HG02938 (cell line): ENCODE measurements around the gene SPC24.
"Not testable (repeated sequence)": the region's sequence is repeated elsewhere in the genome, so short reads cannot be mapped to it uniquely, and the experiment has no call there.

ENCODE experiments used
- ATAC-seq: cut with Tn5 transposase; IDR thresholded peaks from one replicate; pipeline ENCODE4 v1.9.1; 2021; ENCODE audit warnings: mild to moderate bottlenecking, moderate library complexity; ENCODE audit not compliant: unreplicated experiment

The SPC24 gene

DNA sequence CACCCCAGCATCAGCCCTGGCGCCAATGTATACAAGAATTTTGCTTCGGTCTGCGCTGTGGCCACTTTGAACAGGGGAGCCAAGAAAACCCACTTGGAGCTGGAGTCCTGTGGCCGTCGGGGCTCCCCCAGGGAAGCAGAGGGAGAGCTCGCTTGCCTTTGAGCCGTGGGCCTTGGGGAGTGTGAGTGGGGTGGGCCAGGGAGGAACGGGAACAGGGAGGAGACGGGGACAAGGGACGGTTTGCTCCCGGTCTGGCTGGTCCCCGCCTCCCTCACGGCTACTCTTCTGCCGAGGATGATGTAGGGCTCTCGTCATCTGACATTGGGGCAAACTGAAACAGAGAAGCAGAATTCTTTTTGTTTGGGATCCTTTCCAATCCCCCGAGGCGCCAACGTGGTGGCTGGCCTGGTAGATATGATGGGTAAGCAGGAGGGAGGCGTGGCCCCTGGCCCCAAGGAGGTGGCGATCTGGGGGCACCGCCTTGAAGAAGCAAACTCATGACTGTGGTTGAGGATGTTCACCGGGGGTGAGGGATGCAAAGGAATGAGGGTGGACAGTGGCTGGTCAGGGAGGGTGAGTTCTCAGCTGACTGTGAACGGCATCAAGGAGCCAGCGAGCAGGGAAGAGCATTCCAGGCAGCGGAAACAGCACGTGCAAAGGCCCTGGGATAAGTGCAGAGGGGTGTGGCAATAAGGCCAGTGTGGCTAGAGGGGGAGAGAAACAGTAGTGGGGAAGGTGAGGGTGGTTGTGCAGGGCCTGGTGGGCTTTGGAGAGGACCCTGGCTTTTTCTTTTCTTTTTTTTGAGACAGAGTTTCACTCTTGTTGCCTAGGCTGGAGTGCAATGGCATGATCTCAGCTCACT lies 10.9 kb upstream of the SPC24 start:
- ATAC-seq, result no peak

GRCh38 chr19:11165486-11166030 lies 10.0 kb upstream of the SPC24 start:
- ATAC-seq, result no peak

DNA sequence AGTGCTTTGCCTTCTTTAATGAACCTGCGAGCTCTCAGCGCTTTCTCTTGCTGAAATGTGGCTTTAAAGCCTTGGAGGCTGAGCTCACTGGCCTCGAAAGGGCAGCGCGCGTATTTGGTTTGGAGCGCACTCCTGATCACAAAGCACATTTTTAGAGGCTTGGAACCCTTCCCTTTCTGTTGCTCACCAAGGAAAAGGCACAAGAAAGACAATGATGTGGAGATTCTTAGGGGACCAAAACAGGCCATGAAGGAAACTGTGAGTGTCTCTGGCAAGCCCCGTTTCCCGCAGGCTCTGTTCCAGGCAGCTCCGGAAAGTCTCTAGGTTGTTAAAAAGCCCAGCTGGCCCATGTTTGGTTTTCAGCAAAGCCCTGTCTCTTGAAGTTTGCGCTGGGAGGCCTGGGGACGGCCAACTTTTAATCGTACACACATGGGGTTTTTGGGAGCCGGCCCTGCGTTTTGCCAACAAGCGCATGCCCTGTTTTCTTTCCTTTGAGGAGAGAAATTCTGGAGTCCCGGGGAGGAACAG lies 9.4 kb upstream of the SPC24 start:
- no peak for ATAC-seq

DNA sequence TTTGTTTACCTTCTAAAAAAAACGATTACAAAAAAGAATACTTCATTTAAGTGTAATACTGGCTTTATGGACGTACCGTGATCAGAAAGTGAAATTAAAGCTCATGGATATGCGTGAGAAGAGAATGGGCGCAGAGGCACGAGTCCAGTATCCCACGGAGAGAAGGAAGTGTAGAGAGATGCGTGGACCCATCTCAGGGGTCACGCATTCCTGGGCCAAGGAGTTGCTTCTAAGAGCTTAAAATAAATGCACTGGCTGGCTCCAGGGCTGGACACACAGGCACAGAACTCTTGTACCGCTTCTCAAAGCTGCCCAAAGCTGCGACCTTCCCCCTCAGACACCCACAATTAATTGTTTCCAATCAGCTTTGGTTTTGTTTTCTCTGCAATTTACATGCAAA lies 8.7 kb upstream of the SPC24 start:
- ATAC-seq, result no peak

DNA sequence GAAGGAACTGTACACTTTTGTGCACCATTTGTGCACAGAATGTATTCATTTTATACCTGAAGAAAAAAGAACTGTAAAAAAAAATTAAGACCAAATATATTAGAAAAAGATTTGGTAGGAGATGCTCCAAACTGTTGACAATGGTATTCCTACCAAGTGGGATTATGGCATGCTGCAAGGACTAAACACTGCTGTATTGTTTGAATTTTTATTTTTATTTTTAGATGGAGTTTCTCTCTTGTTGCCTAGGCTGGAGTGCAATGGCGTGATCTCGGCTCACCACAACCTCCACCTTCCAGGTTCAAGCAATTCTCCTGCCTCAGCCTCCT lies 4.8 kb upstream of the SPC24 start:
- not testable (repeated sequence) for ATAC-seq

DNA sequence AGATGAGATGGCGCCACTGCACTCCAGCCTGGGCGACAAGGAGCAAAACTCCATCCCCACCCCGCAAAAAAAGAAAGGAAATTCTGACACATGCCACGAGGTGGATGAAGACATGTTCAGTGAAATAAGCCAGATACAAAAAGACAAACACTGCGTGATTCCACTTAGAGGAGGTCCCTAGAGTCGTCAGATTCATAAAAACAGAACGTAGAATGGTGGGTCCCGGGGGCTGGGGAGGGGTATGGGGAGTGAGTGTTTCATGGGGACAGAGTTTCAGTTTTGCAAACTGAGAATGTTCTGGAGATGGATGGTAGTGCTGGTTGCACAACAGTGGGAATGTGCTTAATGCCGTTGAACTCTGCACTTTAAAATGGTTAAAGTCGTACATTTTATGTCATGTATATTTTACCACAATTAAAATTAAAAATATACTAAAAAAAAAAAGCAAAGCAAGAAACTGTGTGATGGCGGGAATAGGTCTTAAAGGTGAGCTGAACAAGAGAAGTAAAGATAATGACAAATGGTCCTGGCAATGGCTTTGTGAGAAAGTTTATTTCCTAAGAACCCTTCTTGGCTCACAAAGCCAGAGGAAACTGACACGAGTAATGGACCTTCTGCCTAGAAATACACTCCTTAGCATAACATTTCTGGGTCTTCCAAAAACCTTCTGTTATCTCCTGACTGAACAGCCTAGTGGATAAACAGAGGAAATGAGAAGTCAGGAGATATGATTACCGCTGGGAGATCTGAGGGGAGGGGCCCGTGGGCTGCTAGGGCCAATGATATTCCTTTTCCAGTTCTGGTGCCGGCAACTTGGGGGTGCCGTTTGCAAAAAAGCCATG lies 4.2 kb upstream of the SPC24 start:
- no peak for ATAC-seq

GRCh38 chr19:11154683-11155047 lies 917 bp downstream of the SPC24 start:
- no peak for ATAC-seq

DNA sequence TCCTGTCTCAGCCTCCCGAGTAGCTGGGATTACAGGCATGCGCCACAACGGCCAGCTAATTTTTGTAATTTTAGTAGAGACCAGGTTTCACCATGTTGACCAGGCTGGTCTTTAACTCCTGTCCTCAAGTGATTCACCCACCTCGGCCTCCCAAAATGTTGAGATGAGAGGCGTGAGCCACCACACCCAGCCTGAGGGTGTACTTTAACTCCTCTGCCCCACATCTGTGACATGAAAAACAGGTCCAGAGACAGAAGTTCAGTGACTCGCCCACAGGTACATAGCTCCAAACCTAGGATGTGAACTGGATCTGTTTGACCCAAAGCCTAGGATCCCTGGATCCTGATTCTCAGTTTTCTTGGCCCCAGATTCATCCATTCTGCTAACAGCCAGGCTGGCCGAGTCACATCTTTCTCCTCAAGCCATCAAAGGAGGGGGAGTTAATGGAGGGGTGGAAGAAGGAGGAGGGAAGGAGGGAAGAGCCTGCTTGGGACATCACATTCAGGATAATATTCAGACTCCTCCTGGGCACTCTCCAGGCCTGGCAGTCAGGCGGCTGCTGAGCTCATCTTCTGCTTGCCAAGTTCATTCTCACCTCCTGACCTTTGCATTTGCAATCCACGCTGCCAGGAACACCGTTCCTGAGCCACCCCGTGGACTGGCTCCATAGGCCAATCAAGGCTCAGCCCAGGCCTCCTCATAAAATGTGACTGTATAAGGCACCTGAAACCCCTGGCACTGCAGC lies 3.1 kb downstream of the SPC24 start:
- ATAC-seq, result no peak

GRCh38 chr19:11151181-11151580 lies 4.4 kb downstream of the SPC24 start:
- no peak for ATAC-seq

GRCh38 chr19:11148001-11148400 lies 7.6 kb downstream of the SPC24 start:
- ATAC-seq, result no peak

DNA sequence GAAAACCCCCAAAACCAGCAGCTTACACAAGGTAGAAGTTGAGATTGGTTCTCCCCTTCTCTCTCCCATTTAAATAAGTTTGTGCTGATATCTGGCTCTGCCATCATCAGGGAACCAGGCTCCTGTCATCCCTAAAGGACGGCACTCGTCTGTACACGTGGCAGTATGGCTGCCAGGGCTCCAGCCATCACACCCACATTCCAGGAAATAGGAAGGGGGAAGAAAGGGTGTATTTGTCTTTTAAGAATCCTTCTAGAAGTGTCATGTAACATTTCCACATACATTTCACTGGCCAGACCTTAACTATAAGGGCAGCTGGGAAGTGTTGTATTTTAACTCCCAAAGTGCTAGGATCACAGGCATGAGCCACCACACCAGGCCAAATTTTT lies 10.1 kb downstream of the SPC24 start:
- no peak for ATAC-seq

DNA sequence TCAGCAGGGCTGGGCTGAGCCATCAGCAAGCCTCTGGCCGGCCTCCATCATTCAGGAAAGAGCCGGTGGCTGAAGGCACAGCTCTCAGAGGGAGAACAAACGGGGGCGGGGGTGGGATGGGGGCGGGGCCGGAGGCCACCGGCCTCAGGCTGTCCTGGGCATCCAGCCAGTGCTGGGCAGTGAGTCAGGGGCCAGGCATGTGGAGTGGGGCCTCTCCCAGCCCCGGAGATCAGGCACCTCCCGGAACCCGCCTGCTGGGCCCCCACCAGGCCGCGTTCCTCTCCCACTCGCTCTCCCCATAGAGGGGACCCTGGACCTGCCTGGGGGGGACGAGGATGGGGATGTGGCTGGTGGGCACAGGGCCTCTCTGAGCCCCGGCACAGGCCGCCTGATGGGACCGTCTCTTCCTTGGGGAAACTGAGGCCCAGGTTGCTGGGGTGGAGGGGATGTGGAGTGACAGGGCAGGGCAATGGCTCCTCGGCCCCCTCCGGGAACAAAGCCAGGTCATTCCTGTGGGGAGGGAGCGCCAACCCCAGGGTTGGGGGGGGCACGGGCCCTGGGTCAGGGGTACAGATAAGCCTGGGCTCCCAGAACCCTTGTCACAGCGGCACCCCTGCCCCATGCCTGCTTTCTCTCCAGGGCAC lies 12.9 kb downstream of the SPC24 start:
- ATAC-seq, result no peak

DNA sequence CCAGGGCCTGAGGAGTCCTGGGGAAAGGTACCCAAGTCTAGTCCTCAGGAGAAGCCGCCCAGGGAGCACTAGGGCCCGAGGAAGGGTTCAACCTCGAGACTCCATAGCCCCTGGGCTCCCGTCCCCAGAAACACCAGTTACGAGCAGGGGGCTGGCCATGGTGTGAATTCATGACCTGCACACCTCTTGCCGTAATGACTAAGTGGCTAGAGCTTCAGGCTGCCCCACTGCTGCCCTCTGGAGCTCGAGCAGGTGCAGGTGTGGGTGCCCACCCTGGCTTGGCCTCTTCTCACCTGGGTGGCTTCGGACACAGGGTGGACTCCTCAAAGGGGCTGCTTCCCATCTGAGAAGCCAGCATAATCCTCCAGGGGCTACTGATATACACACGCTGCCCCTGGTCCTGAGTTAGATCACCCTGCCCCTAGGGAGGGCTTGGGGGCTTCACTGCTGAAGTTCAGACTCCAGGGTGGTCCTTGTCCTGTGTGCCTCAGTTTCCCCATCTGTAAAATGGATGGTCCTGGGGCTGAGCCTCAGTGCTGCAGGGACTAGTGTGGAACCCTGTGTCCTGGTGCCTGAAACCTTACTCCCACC lies 13.6 kb downstream of the SPC24 start:
- ATAC-seq, result no peak

- no peak for ATAC-seq
These were observed 14.7 kb downstream of the SPC24 start for GRCh38 chr19:11140896-11141295.

- not testable (repeated sequence) for ATAC-seq
These were observed 15.5 kb downstream of the SPC24 start for GRCh38 chr19:11140023-11140538.

GRCh38 chr19:11138601-11139300 lies 16.8 kb downstream of the SPC24 start:
- no peak for ATAC-seq

DNA sequence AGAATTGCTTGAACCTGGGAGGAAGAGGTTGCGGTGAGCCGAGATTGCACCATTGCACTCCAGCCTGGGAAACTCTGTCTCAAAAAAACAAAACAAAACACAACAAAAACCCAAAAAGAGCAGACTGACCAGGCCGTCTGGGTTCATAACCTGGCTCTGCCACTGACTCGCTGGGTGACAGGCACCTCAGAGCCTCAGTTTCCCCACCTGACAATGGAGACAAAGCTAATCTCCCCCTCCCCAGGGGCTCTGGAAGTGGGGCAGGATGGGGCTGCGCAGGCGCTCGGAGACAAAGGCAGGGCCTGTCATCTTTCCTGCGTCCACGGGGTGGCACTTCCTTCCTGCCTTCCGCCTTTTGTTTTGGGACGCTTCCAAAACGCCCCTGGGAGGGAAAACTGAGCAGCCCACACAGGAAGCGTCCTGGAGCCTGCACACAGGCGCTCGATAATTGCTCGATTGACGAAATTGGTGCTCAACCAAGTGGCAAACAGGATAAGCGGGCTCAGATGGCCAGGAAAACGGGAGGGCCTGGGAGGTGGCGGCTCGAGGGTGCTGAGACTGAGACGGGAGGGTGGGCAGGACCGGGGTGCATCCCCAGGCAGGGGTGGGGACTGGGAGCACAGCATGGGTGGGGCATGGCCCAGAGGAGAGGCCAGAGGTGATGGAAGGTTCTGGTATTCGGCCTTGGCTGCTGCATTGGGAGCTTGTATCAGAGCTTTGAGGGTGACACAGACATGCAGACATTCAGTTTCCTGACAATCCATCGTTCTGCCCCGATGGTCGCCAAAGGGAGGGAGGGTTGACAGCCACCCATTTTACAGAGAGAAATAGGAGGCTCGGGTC lies 17.8 kb downstream of the SPC24 start:
- no peak for ATAC-seq

DNA sequence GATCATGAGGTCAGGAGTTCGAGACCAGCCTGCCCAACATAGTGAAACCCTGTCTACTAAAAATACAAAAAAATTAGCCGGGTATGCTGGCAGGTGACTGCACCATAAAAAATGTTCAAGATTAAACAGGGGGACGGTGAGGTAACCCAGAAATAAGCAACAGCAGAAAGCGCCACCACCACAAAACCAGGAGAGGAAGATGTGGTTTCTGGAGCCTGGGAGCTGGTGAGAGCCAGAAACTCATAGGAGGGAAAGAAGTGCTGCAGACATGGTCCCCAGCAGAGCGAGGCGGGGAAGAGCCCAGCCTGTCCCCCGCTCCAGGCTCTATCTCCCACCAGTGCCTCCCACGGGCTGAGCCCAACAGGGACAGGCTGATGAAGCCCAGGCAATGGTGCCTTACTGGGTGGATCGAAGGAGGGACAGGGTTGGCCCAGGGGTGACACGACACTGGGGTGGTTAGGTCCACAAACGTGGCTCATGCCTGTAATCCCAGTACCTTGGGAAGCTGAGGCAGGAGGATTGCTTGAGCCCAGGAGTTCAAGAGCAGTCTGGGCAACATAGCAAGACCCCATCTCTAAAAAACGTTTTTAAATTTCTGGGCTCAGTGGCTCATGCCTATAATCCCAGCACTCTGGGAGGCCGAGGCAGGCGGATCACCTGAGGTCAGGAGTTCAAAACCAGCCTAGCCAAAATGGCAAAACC lies 19.0 kb downstream of the SPC24 start:
- no peak for ATAC-seq
